Measurements from ENCODE around the gene JPT1. TPM values are rescaled to one million over a fixed set of nuclear protein-coding genes. Genes with fewer than 3 reads are reported as not detected.
A peak's percentile ranks its signal among the peaks of the same experiment; 100 is the strongest.
"Not testable (repeated sequence)": the region's sequence is repeated elsewhere in the genome, so short reads cannot be mapped to it uniquely, and the experiment has no call there.

The JPT1 gene
- polyA plus RNA-seq, 4 donors = 85.8 to 108 (median 93.7) TPM

DNA sequence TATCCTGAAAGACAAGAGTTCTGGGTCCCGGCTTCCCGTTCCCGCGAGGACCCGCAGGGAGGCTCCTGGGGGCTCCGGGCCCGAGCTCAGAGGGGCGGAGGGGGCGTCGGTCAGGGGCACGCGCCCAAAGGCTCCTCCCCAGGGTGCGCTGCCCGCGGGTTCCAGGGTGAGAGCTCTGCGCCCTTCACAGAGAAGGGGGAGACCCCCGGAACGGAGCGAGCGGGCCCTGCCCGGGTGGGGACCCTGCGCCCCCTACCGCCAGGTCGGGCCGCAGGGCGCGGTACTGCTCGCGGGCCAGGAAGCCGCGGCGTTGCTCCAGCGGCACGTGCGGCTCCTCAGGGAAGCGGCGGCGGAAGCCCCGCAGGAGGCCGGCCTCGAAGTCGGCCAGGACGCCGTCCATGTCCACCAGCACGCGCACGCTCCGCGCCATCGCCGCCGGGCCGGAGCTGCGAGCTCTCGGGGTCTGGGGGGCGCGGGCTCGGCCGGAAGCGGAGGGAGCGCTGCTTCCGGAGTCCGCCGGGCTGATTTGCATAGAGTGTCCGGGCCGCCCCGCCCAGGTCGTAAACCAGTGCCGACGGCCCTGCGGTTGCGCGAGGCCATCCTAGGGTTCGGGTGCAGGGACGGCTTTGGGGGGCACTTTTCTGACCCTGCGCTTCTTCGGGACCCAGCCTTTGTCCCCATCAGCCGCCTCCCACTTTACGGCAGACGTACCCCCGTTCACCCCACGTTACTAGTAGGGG is 22.9 kb downstream of the JPT1 start, which contains the start of gene NT5C:
Gene NT5C, minus strand, starts transcription at position 465 of the 740 bp plus-strand sequence. Its CDS starts 35 bp downstream, at position 430.
- DNase-seq (ENCODE audit: low read depth in 4 of 4, low spot score in 2 of 4) = peak in 3 of 4 donors; percentile 60 to 82 (median 78)

DNA sequence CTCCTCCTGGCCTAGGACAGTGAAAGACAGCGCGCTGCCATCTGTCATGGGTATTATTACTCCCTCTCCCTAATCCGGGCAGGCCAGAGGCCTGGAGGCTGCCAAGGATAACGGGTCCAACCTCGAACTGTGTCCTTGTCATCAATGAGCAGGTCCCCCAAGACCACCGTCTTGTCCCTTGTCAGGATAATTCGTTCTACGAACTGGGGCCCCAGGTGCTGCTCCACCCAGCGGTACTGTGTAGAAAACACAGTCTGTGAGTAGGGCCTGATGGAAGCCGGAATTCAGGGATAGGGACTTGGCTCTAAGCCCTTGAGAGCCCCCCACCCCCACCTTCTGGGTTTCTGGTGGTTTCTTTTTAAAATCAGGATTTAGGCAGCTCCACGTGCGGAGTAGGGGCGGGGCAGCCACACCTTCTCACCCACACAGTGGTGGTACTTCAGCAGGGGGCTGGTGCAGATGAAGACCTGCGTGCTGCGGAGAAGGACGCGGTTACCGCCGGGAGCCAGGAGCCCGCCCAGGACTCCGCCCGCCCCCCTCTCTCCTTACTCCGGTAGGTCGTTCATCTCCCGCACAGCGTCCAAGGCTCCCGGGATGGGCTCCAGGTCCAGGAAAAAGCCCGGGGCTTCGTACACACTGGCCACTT is 23.6 kb downstream of the JPT1 start:
- peak in 2 of 4 donors; percentile 45 to 66 for DNase-seq (ENCODE audit: low read depth in 4 of 4, low spot score in 2 of 4)

DNA sequence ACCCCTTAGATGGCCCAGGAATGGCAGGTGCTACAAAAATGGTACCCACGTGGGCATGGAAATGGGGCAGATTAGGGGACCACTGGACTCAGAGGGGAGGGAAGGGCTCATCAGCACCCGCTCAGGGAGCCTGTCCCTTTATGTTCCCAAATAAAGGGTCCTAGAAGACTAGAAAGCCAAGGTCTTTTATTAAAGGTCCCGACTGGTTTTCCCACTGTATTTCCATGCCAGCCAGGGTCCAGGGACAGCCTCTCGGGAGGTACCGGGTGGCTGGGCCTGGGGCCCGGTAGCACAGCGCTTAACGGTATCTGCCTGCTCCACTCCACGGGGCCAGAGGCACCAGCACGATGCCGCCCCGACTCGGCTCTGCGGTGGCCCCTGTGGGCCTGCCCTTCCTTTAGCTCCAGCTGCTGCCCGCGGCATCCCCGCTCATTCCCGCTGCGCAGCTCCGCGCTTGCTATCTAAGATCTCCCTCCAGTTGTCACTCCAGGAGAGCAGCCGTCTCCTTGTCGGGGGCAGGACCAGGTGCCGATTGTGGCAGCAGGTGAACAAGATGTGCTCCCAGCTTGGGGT is 24.2 kb downstream of the JPT1 start:
- no peak for DNase-seq (ENCODE audit: low read depth in 4 of 4, low spot score in 2 of 4)

DNA sequence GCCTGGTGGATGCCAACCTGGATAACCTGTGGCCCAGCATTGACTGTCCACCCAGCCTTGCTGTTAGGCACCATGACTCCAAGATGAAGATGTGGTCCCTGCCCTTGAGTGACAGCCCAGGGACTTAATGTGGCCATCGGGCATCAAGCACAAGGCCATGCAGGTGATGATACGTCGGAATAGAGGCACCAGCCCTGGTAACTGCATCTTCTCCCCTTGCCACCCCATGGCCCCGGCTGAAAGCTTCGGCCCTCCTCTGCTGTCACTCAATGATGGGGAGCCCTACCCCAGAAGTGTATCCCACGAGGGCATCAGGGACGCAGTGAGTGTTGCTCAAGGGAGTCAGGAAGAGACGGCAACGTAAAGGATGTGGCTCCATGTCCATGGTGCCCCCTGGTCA is 24.7 kb downstream of the JPT1 start:
- DNase-seq (ENCODE audit: low read depth in 4 of 4, low spot score in 2 of 4) = no peak

DNA sequence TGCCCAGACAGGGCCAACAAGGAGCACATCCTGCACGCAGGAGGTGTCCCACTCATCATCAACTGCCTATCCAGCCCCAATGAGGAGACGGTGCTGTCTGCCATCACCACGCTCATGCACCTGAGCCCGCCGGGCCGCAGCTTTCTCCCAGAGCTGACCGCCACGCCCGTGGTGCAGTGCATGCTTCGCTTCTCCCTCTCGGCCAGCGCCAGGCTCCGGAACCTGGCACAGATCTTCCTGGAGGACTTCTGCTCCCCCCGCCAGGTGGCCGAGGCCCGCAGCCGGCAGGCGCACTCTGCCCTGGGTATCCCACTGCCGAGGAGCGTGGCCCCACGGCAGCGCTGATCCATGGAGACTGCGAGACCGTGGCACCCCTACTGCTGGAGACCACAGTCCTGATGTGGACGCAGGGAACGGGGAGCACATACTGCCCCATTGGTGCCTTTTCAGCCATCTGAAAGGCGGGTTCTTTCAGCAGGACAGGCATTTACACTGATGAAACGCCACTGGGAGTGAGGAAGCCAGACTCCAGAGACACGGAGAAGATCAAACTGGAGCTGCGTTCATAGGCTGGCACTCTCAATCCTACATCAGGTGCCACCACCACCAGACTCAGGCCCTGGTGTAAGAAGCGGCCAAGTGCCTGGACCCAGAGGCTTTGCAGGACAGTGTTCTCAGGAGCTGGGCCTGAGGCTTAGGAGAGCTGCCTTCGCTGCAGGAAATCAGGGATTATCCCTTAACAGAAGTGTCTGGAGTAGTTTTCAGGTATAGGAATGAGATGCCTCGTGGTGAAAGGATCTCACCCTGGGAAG is 25.4 kb downstream of the JPT1 start:
- DNase-seq (ENCODE audit: low read depth in 4 of 4, low spot score in 2 of 4) = no peak

DNA sequence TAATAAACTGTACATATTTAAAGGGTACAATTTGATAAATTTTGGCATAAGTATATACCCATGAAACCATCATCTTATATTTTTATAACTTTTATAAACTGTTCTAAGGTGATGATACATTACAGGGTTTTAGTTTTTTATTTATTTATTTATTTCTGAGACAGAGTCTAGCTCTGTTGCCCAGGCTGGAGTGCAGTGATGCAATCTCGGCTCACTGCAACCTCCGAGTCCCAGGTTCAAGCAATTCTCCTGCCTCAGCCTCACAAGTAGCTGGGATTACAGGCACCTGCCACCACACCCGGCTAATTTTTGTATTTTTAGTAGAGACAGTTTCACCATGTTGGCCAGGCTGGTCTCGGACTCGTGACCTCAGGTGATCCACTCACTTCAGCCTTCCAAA is 26.4 kb downstream of the JPT1 start:
- DNase-seq (ENCODE audit: low read depth in 4 of 4, low spot score in 2 of 4) = not testable (repeated sequence)

DNA sequence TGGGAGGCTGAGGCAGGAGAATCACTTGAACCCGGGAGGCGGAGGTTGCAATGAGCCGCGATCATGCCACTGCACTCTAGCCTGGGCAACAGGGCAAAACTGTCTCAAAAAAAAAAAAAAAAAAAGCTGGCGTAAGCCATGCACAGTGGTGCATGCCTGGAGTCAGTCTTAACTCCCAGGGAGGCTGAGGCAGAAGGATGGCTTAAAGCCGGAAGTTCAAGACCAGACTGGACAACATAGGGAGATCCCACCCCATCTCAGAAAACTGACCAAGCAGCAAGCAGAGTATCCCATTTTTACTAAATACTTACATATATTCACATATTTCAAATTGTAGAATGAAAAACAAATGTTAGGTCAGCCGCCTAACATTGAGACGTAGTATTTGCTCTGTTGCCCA is 27.4 kb downstream of the JPT1 start:
- no peak for DNase-seq (ENCODE audit: low read depth in 4 of 4, low spot score in 2 of 4)

DNA sequence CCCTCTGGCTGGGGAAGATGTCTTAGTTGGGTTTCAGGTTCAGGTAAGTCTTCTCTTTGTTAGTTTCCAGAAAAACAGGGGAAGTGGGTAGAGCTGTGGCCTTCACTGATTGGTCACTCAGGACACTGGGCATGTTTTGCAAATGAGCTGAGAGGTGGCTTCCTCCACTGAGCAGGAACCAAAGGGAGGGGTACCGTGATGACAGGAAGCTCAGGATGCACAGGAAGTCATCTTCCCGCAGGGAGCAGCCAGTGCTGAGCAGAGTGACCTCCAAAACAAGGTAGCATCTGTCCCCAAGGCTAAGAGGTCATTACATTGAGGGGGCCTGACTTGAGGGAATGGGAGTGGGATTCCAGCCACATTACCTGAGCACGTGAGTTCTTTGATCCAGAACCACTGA is 28.3 kb downstream of the JPT1 start:
- no peak for DNase-seq (ENCODE audit: low read depth in 4 of 4, low spot score in 2 of 4)

DNA sequence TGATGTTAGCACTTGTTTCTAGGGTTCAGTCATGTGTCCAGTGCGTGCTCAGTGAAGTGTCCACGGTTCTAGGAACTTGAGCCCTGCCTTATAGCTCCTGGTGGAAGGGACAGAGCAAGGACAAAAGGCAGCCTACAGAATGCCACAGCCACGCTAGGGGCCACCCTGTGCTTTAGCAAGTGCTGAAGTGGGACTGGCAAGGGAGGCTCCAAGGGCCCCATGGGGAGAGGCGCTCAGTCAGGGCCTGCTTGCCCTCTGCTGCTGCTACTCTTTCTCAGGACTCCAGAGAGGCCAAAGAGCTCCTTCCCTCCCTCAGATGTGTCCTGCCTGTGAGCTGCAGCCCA is 29.5 kb downstream of the JPT1 start:
- no peak for DNase-seq (ENCODE audit: low read depth in 4 of 4, low spot score in 2 of 4)

DNA sequence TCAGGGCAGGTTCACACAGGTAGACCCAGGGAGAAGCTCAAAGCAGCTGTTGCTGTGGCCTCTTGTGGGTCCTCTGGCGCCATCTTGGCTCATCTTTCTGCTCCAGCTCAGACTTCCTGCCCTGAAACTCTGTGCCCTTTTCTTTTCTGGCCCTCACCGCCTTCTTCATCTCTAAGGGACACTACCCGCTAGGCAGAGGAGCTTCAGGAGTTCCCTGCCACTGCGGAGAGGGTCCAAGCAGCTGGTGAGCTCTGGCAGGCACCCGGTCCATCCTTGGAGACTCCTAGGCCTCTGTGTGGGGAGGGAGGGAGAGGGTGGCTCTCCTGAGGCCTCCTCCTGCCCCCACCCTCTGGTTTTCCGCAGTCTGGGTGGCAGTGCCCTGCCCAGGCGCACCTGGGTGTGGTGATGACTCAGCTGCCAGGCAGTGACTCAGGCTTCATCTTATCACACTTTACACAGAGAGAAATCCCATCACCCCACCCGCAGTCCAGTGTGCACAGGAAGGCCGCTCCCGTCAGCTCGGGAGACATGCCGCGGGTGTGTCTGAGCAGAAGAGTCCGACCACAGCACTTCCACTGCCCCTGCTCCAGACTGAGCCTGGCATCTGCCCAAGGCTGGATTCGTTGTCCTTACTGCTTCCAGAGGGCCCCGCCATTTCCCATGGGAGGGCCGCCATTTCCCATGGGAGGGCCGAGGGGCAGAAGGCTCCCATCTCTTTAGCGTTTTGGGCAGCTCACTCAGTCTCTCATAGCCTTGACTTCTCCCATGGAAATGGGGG is 30.1 kb downstream of the JPT1 start:
- DNase-seq (ENCODE audit: low read depth in 4 of 4, low spot score in 2 of 4) = no peak

DNA sequence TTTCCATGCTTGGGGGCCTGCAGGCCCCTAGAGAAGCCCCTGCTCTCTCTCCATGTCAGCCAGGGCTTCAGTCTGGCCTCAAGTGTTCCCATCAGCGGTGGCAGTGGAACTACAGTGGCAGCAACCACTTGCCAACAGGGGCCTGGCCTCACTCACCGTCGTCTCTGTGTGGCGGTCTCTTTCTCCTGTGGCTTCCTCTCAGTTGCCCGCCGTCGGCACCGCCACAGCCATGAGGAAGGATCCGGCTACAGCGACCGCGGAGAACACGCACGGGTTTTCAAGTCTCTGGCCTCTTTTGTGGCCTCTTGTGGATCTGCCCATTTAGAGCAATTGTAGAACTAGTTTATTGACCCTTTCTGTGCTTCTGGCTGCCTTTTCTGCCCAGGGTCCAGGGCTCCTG is 36.0 kb downstream of the JPT1 start:
- no peak for DNase-seq (ENCODE audit: low read depth in 4 of 4, low spot score in 2 of 4)

DNA sequence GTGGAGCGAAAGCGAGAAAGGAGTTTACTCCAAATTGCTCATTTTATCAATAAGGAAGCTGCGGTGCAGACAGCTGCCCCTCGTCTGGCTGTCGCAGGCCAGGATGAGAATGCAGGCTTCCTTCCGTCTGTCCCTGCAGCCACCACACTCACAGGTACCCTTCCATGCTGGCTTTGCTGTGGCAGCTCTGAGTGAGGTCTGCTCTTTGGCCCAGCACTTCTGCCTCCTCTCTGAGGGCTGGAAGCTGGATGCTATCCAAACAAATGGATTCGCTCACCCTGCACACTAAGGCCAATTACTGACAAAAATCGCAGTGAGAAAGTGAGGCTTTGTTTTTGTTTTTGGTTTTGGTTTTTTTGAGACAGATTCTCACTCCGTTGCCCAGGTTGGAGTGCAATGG is 37.6 kb downstream of the JPT1 start:
- DNase-seq (ENCODE audit: low read depth in 4 of 4, low spot score in 2 of 4) = no peak

DNA sequence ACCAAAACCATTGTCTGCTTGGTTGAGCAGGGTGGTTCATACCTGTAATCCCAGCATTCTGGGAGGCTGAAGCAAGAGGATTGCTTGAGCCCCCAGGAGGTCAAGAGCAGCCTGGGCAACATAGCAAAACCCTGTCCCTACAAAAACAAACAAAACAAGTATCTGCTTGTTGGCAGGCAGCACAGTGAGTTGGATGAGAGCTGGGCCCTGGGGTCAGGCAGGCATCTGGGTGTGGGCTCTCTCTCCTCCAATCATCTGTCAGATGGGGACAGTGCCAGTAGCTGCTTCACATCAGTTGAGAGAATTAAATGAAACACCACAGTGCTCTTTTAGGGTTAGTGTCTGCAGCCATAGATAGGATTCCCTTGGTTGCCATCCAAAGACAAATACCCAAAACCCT is 38.8 kb downstream of the JPT1 start:
- no peak for DNase-seq (ENCODE audit: low read depth in 4 of 4, low spot score in 2 of 4)

DNA sequence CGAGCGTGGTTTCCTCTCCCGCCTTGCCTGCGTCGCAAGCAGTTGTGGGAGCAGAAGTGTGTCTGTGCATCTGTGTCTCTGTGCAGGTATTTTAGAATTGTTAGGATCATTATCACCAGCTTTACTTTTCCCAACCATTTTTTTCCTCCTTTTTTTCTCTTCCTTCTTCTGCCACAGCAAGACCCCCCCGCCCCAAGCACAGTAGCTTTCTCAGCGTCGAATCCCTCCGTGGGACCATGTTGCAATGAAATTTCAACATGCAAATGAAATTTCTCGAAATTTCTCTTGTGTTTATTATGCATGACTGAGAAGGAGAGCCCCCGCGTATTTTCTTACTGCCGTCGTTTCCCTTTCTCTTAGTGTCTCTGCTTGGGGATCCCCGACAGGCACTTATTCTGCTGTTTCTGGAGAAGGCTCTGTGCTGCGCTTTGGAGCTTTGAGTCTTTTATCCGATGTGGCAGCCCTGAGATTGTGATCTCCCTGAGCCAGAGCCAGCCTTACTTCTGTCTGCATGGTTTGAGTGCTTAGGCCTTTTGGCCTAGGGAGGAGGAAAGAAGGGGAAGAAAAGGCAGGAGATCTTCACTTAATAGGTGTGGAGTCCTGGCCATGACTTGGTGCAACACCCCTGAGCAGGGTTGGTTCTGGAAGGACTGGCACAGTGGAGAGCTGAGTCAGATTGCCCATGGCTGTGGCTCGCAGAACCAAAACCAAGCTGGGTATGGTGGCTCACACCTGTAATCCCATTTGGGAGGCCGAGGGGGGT is 39.6 kb downstream of the JPT1 start:
- DNase-seq (ENCODE audit: low read depth in 4 of 4, low spot score in 2 of 4) = no peak

DNA sequence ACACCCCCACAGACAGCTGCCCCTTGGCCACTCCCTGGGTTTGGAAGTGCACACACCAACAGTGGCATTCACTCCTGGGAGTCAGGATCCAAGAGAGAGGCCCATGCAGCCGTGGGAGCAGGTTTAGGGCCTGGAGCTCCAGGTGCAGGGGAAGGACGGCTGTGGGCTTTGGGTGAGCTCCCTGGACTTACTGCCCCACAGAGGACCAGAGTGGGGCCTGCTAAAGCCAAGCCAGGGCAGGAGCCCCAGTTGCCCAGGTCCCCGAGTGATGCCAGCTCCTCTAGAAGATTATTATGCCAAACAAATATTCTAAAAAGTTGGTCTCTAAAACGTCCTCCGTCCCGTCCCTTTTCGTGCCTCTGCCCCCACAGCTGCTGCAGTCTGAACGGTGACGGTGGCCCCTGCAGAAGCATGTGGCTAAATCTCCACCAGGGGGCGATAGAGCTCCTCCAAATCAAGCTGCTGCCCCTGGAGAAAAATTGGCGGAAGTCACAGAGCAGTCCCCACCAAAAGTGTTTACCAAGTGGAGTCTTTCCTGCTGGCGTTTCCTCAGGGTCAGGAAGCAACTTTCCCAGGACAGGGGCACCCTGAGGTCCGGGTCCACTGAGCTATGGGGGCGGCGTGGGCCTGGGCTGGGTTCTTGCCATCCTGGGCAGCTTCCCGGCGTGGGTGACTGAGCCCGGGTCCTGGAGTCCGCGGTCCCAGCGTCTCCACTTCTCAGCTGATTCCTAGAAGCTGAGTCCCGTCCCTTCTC is 40.3 kb downstream of the JPT1 start:
- peak; percentile 80 to 92 (median 86) for DNase-seq (ENCODE audit: low read depth in 4 of 4, low spot score in 2 of 4)

DNA sequence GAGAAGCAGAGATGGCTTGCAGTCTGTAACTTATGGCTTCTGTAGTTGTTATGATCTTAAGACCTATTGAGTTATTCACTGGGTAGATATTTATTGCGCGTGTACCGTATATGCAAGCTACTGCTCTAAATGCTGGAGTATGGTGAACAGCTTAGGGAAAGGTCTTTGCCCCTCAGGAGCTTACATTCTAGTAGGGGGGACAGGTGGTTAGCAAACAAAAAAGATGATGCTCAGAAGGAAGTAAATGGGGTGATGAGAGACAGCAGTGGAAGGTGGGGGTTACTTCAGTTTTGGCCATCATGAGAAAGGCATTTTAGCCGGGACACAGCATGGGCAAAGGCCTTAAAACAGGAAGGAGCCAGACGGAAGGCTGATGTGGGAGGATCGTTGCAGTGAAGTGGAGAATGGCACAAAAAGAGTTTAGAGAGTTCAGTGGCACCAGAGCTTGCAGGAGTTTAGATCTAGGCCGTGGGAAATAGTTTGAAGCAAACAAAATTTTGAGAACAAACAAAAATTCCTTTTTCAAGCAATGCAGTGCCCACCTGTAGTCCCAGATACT is 42.5 kb downstream of the JPT1 start:
- no peak for DNase-seq (ENCODE audit: low read depth in 4 of 4, low spot score in 2 of 4)

DNA sequence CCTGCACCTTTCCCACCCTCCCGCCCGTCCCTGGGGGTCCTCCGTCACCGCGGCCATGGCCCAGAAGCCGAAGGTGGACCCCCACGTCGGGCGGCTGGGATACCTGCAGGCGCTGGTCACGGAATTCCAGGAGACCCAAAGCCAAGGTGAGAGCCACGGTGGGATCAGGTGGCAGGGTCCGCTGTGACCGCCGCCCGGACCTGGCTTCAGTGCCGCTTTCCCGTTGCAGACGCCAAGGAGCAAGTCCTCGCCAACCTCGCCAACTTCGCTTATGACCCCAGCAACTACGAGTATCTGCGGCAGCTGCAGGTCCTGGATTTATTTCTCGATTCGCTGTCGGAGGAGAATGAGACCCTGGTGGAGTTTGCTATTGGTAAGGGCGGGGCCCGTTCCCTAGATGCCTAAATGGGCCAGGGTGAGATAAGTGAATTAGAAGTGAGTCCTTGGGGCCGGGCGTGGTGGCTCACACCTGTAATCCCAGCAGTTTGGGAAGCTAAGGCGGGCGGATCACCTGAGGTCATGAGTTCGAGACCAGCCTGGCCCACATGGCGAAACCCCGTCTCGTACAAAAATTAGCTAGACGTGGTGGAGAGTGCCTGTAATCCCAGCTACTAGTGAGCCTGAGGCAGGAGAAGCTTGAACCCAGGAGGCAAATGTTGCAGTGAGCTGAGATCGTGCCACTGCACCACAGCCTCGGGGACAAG is 43.9 kb downstream of the JPT1 start:
- no peak for DNase-seq (ENCODE audit: low read depth in 4 of 4, low spot score in 2 of 4)

Data from left renal cortex interstitium (tissue), 4 donors.